Kidney epithelial cell (primary cell): Measurements from ENCODE around the gene TAF7L. TPM values are rescaled to one million over a fixed set of nuclear protein-coding genes. Genes with fewer than 3 reads are reported as not detected.

Source experiments
- DNase-seq: peaks from one replicate; pipeline ENCODE4 v3.0.0-alpha.2; 2010; ENCODE audit warnings: low read depth
- H3K27me3 ChIP-seq: 2 replicates; pipeline ENCODE4 v1.6.0; 2011; ENCODE audit warnings: low read length; ENCODE audit not compliant: control insufficient read depth, insufficient read depth
- H3K36me3 ChIP-seq: 2 replicates; pipeline ENCODE4 v1.5.1; 2011; ENCODE audit warnings: low read length; ENCODE audit not compliant: control insufficient read depth, insufficient read depth
- H3K4me3 ChIP-seq: 2 replicates; pipeline ENCODE4 v1.5.1; 2011; ENCODE audit warnings: low read depth, mild to moderate bottlenecking, control low read depth, low read length
- total RNA-seq: library from RNA; depleted of rRNA; stranded (reverse); fragments of >200 nt; gene quantifications from 2 replicates; pipeline ENCODE4 v1.2.3, GENCODE V29; 2015
- TF ChIP-seq, protein P1 (sequence below): IDR thresholded peaks from 2 replicates; pipeline ENCODE4 v1.5.1; 2011; ENCODE audit warnings: mild to moderate bottlenecking, moderate library complexity, low read length, control low read depth, inconsistent platforms; ENCODE audit not compliant: insufficient read depth, poor library complexity, severe bottlenecking

The TAF7L gene
- total RNA-seq, 1 donor from 2014 or later = 0.33 TPM

DNA sequence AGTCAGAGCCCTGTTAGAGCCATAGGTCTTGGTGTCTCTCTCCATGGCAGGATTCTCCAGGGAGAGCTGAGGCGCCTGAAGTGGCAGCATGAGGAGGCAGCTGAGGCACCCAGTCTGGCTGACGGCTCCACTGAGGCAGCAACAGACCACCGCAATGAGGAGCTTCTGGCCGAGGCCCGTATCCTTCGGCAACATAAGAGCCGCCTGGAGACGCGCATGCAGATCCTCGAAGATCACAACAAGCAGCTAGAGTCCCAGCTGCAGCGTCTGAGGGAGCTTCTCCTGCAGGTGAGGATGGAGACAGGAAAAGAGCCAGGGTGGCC lies 32.9 kb downstream of the TAF7L start:
- Histone ChIP-seq H3K4me3 (no peak overlapping the region), H3K36me3 (no peaks in the 10 kb centered on the region), H3K27me3 (no peaks in the 10 kb centered on the region)
- DNase-seq = no peak
- TF ChIP-seq, protein P1, sequence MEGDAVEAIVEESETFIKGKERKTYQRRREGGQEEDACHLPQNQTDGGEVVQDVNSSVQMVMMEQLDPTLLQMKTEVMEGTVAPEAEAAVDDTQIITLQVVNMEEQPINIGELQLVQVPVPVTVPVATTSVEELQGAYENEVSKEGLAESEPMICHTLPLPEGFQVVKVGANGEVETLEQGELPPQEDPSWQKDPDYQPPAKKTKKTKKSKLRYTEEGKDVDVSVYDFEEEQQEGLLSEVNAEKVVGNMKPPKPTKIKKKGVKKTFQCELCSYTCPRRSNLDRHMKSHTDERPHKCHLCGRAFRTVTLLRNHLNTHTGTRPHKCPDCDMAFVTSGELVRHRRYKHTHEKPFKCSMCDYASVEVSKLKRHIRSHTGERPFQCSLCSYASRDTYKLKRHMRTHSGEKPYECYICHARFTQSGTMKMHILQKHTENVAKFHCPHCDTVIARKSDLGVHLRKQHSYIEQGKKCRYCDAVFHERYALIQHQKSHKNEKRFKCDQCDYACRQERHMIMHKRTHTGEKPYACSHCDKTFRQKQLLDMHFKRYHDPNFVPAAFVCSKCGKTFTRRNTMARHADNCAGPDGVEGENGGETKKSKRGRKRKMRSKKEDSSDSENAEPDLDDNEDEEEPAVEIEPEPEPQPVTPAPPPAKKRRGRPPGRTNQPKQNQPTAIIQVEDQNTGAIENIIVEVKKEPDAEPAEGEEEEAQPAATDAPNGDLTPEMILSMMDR = no peak

DNA sequence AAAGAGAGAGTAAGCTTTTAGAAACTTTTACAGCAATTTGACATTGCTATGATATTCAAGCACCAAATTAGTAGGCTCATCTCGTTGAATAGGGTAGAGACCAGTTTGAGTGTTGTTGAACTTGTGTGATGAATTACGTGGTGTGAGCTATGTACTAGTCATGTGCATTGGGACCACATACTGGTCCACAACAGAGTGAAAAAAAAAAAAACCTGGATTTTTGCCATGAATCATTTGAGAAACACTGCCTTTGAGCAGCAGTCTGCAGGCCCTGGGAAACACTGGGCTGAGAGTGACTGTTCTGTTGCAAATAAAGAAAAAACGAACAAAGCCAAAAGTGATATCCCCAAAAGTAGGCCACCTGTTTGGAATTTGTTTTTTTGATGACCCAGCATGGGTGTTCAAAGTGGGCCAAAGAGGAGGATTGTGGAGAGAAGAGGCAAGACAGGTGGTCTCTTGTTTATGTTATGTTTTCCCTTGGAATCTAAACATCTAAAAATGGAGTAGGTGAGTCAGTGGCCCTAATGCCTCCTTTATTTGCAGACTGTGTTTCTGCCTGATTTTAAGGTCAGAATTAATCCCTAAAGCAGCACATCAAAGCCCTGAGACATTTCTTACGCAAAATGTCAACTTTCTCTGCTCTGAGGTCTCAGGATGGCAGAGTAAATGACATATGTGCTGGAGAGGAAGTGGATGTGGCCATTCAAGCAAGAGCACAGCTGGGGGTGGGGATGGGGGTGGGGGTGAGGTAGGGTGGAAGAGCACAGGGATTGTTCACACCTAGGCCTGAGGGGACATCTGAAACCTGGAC lies 33.5 kb downstream of the TAF7L start:
- no peak overlapping the region for H3K4me3 ChIP-seq
- H3K27me3 ChIP-seq = no peaks in the 10 kb centered on the region
- no peak for DNase-seq
- no peaks in the 10 kb centered on the region for H3K36me3 ChIP-seq
- TF ChIP-seq, protein P1 = no peak

DNA sequence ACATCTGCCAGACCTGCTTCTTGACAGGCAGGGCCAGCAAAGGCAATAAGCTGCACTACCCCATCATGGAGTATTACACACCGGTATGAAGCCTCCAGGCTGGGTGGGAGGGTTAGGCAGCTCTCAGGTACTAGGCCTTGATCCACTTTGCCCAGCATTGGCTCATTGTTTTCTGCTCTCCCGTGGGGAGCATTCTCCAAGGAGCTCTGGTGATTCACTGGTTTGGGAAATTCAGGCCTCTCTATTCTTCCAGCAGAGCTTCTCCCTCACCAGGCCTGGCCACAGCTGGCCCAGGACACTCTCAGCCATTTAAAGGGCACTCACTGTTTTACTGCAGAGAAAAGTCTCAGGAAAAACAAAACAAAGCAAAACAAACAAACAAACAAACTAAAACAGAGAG lies 38.5 kb downstream of the TAF7L start:
- no peaks in the 10 kb centered on the region for H3K27me3 ChIP-seq
- no peaks in the 10 kb centered on the region for H3K36me3 ChIP-seq
- no peak for DNase-seq
- H3K4me3 ChIP-seq = no peak overlapping the region
- TF ChIP-seq, protein P1 = no peak

DNA sequence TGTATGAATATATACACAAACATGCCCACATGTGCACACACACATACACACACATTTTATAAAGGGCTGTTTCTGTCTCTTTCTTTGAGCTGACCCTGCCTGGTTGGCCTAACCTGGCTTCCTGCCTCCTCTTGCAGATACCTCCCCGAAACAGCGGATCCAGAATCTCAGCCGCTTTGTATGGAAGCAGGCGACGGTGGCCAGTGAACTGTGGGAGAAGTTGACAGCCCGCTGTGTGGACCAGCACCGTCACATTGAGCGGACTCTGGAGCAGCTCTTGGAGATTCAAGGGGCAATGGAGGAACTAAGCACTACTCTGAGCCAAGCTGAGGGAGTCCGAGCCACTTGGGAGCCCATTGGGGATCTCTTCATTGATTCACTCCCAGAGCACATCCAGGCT lies 49.6 kb downstream of the TAF7L start:
- TF ChIP-seq, protein P1 = no peak
- Histone ChIP-seq H3K36me3 (no peaks in the 10 kb centered on the region), H3K4me3 (no peak overlapping the region), H3K27me3 (no peaks in the 10 kb centered on the region)
- no peak for DNase-seq

DNA sequence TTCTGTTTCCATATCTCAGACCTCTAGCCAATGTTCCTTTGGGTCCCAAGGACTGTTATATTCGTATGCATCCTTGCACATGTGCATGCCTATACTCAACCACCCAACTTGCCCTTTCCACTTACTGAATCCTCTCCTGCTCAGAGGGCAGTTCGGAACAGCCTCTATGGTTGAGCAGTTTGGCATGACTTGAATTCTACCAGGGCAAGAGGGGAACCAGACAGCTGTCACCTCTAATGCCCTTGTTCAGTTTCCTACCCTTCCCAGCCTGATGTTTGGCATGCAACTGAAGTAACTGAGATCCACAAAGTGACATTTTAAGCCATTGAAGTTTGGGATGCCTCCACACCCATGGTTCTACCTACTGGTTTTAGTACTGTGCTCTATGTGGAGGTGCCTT lies 54.1 kb downstream of the TAF7L start:
- TF ChIP-seq, protein P1 = no peak
- no peak overlapping the region for H3K4me3 ChIP-seq
- no peak for DNase-seq
- no peaks in the 10 kb centered on the region for H3K36me3 ChIP-seq
- no peaks in the 10 kb centered on the region for H3K27me3 ChIP-seq

DNA sequence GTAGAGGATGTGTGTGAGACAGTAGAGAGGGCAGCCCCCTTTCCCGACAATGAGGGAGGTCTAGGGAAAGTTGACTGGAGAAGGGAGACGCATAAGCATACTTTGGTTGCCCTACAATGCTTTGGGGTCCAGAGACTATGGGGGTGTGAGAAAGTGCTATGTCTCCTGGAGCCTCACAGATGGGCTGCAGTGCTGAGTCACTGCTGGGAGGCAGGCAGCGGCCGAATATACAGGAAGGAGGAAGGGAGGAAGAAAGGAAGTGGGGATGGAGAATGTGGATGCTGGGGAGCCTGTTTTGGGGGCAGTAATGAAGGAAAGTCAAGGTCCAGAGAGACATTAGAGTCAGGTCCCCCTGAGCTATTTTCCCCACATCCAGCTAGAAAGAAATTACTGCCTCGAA lies 58.8 kb downstream of the TAF7L start:
- no peaks in the 10 kb centered on the region for H3K36me3 ChIP-seq
- TF ChIP-seq, protein P1 = no peak
- no peak for DNase-seq

More for the DNA sequence above, 58.8 kb downstream of the TAF7L start:
- Histone ChIP-seq H3K4me3 (no peak overlapping the region), H3K27me3 (no peaks in the 10 kb centered on the region)
